GM11168 (cell line): ENCODE data around the gene LIPE.

Experiments
- in situ Hi-C: fragments of 300-500 bp; cut with MboI; formaldehyde crosslinking; loops from one replicate; pipeline ENCODE4 v1.12.0; 2022; ENCODE audit warnings: low sequenced_read_pairs; ENCODE audit not compliant: unreplicated experiment

The LIPE gene

GRCh38 chr19:42360787-42361544 lies 66.2 kb downstream of the LIPE start:
- in situ Hi-C loops: no loop called here

GRCh38 chr19:42357290-42357689 lies 69.9 kb downstream of the LIPE start:
- in situ Hi-C loops: no loop called here

GRCh38 chr19:42356686-42357085 lies 70.5 kb downstream of the LIPE start:
- in situ Hi-C loops: no loop called here

- in situ Hi-C loops: no loop called here
These were observed 71.3 kb downstream of the LIPE start for GRCh38 chr19:42355896-42356295.

GRCh38 chr19:42353341-42354015 lies 73.7 kb downstream of the LIPE start:
- in situ Hi-C loops: no loop called here

- in situ Hi-C loops: no loop called here
These were observed 74.6 kb downstream of the LIPE start for GRCh38 chr19:42352301-42353259.
